A549 (cell line): ENCODE results near the gene GABBR2.

Experiments
- CHD4 ChIP-seq: fragments of 200-600 bp; sonication (generic); IDR thresholded peaks from 2 replicates; pipeline ENCODE4 v1.6.1; 2016; ENCODE audit warnings: antibody characterized with exemption, mild to moderate bottlenecking, borderline replicate concordance
- CTCF ChIP-seq: fragments of >200 bp; sonication (Bioruptor Twin); formaldehyde crosslinking; IDR thresholded peaks from 3 replicates; pipeline ENCODE4 v1.5.1; 2016
- EP300 ChIP-seq, 2 experiments: fragments of >200 bp; sonication (Bioruptor Twin); formaldehyde crosslinking; IDR thresholded peaks; 2 replicates in 1 of 2; 3 replicates in 1 of 2; pipeline ENCODE4 v1.6.1; 2016 to 2017
- ESRRA ChIP-seq: fragments of 150-350 bp; IDR thresholded peaks from 2 replicates; pipeline ENCODE4 v1.6.1; 2014; ENCODE audit warnings: mild to moderate bottlenecking, low read length, borderline replicate concordance
- JUNB ChIP-seq: fragments of >200 bp; sonication (Bioruptor Twin); formaldehyde crosslinking; IDR thresholded peaks from 2 replicates; pipeline ENCODE4 v1.6.1; 2016
- MAX ChIP-seq: IDR thresholded peaks from 2 replicates; pipeline ENCODE4 v1.6.1; 2012
- MAZ ChIP-seq: fragments of 150-350 bp; IDR thresholded peaks from 2 replicates; pipeline ENCODE4 v1.6.1; 2014; ENCODE audit warnings: antibody characterized with exemption, low read depth, low read length, borderline replicate concordance
- PHF8 ChIP-seq: fragments of 200-600 bp; sonication (generic); IDR thresholded peaks from 2 replicates; pipeline ENCODE4 v1.6.1; 2016; ENCODE audit warnings: low read depth, mild to moderate bottlenecking, antibody characterized with exemption, moderate library complexity, borderline replicate concordance
- POLR2A ChIP-seq: IDR thresholded peaks from 2 replicates; pipeline ENCODE4 v1.6.1; 2012; ENCODE audit warnings: mild to moderate bottlenecking, low read length
- RNF2 ChIP-seq: fragments of 200-600 bp; sonication (generic); IDR thresholded peaks from 2 replicates; pipeline ENCODE4 v1.6.1; 2016; ENCODE audit warnings: low read depth, mild to moderate bottlenecking, antibody characterized with exemption, moderate library complexity, borderline replicate concordance
- SMC3 ChIP-seq: fragments of >200 bp; sonication (Bioruptor Twin); formaldehyde crosslinking; IDR thresholded peaks from 3 replicates; pipeline ENCODE4 v1.6.1; 2018; ENCODE audit warnings: inconsistent platforms
- ZSCAN20 ChIP-seq: fragments of 250-450 bp; sonication (Bioruptor Pico); IDR thresholded peaks from 2 replicates; pipeline ENCODE4 v1.8.0; 2022; ENCODE audit warnings: mild to moderate bottlenecking, moderate library complexity

DNA sequence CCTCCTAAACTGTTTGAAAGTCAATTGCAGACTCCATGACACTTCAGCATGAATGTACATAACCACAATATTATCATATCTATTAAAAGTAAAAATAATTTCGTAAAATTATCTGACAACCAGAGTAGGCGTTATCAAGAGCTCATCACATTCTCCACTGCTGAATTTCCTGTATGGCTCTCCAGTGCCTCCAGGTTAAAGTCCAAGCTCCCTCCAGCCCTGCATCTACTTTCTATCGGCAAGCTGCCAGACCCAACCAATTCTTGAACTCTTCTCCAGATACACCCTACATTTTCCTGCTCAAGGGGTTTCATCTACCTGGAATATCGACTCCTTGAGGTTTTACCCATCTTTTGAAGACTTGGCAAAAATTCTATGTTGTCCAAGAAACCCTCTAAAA, 378.8 kb downstream of the GABBR2 start:
- TF ChIP-seq JUNB (no peak), ZSCAN20 (CRISPR knock-in tag) (no peak), RNF2 (no peak), SMC3 (no peak), MAX (no peak), CTCF (no peak), POLR2A (no peak), EP300 (IDR thresholded peaks at IDR 0.05) (no peak), ESRRA (no peak), MAZ (no peak), PHF8 (no peak), CHD4 (no peak)
